ENCODE measurements around the gene EN2.

The EN2 gene

DNA sequence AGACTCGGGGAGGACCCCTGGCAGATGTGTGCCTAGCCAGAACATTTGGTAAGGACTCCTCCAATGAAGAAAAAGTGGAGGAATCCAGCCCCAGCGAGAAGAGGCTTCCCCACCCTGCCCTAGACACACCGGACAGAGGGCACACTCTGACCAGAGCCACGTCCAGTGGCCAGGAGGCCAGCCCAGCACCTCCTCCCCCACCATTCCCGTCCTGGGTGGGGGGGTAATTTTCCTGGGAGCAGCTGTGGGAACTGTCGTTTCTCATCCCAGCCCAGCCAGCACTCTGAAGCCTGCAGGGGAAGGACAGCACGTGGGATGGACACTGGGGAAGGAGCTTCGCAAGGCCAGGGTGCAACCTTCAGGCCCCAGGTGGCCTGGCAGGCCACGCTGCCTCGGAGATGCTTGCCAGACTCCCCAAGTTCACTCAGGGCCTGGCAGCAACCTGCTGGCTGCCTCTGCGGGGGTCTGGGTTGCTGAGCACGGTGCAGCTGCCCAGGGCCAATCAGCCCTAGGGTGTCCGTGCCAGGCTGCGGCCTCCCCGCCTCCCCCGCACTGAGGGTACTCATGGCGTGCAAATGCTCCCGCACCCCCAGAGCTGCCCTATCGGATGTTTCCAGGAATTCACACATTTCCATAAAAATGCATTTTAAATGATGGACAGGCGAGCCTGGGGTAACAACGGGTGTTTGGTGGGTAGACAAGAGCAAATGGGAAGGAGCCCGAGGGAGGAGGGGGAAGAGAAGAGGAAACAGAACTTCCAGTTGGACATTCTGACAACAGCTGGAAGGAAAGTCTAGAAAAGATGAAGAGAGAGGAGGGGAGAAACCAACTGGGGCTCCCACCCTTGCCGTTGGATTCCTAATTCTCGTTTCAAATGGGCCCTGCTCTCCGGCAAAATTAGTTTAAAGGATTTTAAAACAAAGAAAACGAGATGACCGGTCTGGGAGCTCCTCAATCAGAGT lies 1.9 kb upstream of the EN2 start:
- no peak for DNase-seq (ENCODE audit: low read depth)
- no peak overlapping the region for H3K4me3 ChIP-seq (ENCODE audit: low read depth, low read length)
- TF ChIP-seq, protein P1, sequence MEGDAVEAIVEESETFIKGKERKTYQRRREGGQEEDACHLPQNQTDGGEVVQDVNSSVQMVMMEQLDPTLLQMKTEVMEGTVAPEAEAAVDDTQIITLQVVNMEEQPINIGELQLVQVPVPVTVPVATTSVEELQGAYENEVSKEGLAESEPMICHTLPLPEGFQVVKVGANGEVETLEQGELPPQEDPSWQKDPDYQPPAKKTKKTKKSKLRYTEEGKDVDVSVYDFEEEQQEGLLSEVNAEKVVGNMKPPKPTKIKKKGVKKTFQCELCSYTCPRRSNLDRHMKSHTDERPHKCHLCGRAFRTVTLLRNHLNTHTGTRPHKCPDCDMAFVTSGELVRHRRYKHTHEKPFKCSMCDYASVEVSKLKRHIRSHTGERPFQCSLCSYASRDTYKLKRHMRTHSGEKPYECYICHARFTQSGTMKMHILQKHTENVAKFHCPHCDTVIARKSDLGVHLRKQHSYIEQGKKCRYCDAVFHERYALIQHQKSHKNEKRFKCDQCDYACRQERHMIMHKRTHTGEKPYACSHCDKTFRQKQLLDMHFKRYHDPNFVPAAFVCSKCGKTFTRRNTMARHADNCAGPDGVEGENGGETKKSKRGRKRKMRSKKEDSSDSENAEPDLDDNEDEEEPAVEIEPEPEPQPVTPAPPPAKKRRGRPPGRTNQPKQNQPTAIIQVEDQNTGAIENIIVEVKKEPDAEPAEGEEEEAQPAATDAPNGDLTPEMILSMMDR (IDR thresholded peaks at IDR 0.05; ENCODE audit: low read depth, low read length, missing control alignments), result no peak

DNA sequence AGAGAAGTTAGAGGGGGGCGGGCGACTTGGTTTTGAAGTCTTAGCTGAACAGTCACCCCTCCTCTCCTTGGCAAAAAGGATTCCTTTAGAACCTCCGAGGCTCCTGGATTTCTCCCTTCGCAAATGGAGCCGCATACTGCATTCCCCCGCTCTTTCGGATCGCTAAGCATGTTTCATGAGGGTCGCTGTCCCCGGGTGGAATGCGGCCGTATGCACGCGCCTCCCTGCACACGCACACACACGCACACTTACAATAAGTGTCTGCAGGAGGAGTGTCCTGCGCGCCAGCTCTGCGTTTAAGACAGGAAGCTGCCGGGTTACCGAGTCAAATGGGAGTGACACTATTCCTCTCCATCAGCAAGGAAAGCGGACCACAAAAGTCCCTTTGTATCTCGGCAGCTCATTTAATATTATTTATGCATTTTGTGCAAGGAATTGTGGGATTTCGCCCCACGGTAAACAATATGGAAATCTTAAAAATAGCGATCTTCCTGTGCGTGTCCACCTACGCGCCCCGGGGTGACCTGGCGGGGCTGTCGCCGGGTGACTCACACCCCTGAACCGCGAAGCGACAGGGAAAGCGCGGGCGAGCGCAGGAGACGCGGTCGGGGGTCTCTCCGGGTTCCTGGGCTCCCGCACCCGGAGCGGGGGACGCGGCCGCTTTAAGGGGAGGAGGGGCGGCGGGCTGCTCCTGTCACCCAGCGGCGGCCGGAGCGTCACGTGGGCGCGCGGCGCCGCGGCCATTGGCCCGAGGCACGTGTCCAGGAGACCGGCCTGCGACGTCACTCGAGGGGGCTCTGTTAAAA lies 988 bp upstream of the EN2 start:
- no peak for DNase-seq (ENCODE audit: low read depth)
- no peak overlapping the region for H3K4me3 ChIP-seq (ENCODE audit: low read depth, low read length)
- TF ChIP-seq, protein P1 (IDR thresholded peaks at IDR 0.05; ENCODE audit: low read depth, low read length, missing control alignments), result no peak

DNA sequence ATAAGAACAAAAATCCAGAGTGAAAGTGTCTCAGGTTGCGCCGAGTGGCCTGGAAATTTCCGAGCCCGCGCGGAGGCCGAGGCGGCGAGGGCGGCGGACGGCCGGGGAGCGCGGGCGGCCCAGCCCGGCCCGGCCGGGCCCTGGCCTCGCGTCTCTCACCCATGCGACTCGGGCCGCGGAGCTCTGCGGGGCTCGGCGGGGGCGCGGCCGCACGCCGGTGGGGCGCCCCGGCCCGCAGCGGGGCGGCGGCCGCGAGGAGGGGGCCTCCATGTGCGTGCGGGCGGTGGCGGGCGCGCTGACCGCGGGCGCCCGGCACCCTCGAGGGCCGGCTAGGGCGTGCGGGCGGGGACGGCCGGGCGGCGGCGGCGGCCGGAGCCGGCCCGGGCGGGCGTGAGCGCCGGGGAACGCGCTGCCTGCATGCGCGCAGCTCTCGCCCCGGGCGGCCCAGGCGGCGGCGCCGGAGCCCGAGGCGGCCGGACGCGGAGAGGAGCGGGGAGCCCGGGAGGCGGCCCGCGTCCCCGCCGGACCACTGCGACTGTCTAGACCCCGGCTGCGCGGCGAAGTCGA lies 302 bp upstream of the EN2 start:
- no peak overlapping the region for H3K4me3 ChIP-seq (ENCODE audit: low read depth, low read length)
- DNase-seq (ENCODE audit: low read depth), result no peak
- TF ChIP-seq, protein P1 (IDR thresholded peaks at IDR 0.05; ENCODE audit: low read depth, low read length, missing control alignments), result no peak

DNA sequence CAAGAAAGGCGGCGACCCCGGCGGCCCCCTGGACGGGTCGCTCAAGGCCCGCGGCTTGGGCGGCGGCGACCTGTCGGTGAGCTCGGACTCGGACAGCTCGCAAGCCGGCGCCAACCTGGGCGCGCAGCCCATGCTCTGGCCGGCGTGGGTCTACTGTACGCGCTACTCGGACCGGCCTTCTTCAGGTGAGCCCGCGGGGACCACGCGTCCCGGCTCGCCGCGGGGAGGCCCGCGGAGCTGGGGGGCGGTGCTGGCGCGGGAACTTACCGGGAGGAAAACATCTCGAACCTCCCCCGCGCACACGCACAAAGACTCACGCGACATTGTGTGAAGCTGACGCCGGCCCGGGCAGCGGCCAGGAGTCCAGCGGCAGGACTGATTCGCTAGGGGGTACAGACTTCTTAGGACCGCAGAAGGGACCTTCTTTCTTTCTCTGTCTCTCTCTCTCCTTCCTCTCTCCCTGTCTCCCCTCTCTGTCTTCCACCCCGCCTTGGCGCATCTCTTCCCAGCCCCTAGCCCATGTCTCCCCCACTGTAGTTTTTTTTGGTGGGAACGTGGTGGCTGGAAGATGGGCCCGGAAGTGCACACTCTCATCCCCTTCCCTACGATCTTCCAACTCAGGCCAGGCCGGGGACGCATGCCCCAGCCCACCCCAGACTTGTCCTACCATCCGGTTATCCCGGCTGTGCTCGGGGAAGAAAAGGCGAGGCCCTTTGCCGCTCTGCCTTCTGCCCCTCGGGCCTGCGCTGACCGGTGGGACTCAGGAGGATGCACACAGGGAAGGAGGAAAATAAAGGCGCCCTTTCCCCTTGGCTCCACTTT lies 1.2 kb downstream of the EN2 start:
- DNase-seq (ENCODE audit: low read depth), result no peak
- H3K4me3 ChIP-seq (ENCODE audit: low read depth, low read length), result no peak overlapping the region
- TF ChIP-seq, protein P1 (IDR thresholded peaks at IDR 0.05; ENCODE audit: low read depth, low read length, missing control alignments), result no peak

DNA sequence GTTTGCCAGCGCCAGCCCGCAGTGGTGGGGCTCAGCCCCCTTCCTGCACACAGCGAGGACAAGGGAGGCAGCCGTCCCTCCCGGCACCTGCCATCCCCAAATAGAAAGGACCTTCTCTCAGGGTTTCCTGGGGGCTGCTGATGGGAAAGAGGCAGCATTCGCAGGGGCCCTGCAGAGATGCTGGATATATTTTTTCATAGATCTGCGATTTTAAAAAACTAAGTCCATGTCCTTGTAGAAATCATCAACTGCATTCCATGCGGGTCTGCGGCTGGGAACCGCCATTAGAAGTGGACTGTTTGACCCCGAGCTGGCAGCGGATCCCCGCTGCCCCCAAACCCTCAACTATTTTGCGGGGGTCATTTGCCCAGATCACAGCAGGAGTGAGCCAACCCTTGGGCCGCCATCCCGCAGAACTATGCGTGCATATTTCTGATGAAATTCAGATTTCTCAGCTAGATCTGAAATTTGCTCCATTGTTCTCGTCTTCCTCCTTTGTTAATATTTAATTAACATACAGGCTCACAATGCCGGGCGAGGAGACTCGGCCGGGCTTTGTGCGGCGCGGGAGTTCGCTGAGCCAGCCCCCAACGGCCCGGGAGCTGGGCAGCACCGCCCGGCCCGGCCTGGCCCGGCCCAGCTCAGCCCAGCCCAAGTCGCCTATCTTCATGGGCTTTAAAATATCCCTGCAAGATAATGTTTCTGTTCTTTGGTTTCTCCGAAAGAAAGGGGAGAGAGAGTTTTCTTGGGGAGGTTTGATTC lies 2.0 kb downstream of the EN2 start:
- TF ChIP-seq, protein P1 (IDR thresholded peaks at IDR 0.05; ENCODE audit: low read depth, low read length, missing control alignments), result no peak
- no peak for DNase-seq (ENCODE audit: low read depth)
- no peak overlapping the region for H3K4me3 ChIP-seq (ENCODE audit: low read depth, low read length)

Measured in GM12864 (cell line).